SH-SY5Y (cell line): Measurements from ENCODE around the gene ZNF592.

ENCODE experiments used
- GATA2 ChIP-seq: IDR thresholded peaks from 2 replicates; pipeline ENCODE4 v1.6.1; 2011; ENCODE audit warnings: mild to moderate bottlenecking, low read depth, low read length
- GATA3 ChIP-seq: IDR thresholded peaks from 2 replicates; pipeline ENCODE4 v1.6.1; 2011; ENCODE audit warnings: low read depth, mild to moderate bottlenecking, low read length, moderate library complexity

DNA sequence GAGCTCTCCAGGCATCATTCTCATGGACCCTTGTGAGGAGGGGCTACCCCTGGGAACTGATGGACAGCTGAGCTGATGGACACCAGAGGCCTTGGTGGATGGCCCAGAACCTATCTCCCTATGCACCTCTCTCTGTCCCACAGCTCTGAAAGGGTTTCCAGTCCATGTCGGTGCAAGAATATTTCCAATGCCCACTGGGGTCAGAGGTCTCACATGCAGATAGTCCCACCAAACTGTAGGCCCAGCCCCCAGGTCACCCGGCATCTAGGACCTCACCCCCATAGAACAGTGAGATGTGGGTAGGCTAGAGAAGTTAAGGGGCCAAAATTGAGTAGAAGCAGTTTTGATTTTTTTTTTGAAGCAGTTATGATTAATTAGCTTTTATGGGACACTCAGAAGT, 71.4 kb downstream of the ZNF592 start:
- TF ChIP-seq GATA2 (no peak), GATA3 (no peak)
